OCI-LY3 (cell line): ENCODE measurements around the gene MYOCD.
A peak's percentile ranks its signal among the peaks of the same experiment; 100 is the strongest.

Source experiments
- H2AFZ ChIP-seq: fragments of 200-600, 300-600 bp; shearing (Covaris generic); 2 replicates; pipeline ENCODE4 v1.6.0; 2014; ENCODE audit warnings: antibody characterized with exemption, low read depth, low read length
- H3K27ac ChIP-seq: fragments of 200-600, 300-600 bp; sonication (generic); 2 replicates; pipeline ENCODE4 v1.5.1; 2014; ENCODE audit warnings: mild to moderate bottlenecking, low read length, moderate library complexity, mixed read lengths
- H3K27me3 ChIP-seq: fragments of 200-600, 300-600 bp; sonication (generic); 2 replicates; pipeline ENCODE4 v1.6.1; 2014; ENCODE audit warnings: low read depth, low read length, mixed read lengths
- H3K36me3 ChIP-seq: fragments of 200-600, 300-600 bp; sonication (generic); replicated peaks from 2 replicates; pipeline ENCODE3; 2014; ENCODE audit warnings: low read depth, low read length, mixed read lengths
- H3K4me1 ChIP-seq: fragments of 300-600, 200-600 bp; sonication (generic); 2 replicates; pipeline ENCODE4 v1.6.1; 2014; ENCODE audit warnings: low read length, mixed read lengths
- H3K4me2 ChIP-seq: fragments of 200-600, 300-600 bp; sonication (generic); 2 replicates; pipeline ENCODE4 v1.6.1; 2014; ENCODE audit warnings: low read length, mixed read lengths
- H3K4me3 ChIP-seq: fragments of 300-600, 200-600 bp; sonication (generic); 2 replicates; pipeline ENCODE4 v1.5.1; 2014; ENCODE audit warnings: antibody characterized with exemption, mild to moderate bottlenecking, low read length, moderate library complexity
- H3K79me2 ChIP-seq: fragments of 300-600, 200-600 bp; shearing (Covaris generic); 2 replicates; pipeline ENCODE4 v1.6.1; 2014; ENCODE audit warnings: mild to moderate bottlenecking, low read length, mixed read lengths
- H3K9ac ChIP-seq: fragments of 300-600, 200-600 bp; shearing (Covaris generic); 2 replicates; pipeline ENCODE4 v1.6.0; 2014; ENCODE audit warnings: mild to moderate bottlenecking, low read length, moderate library complexity
- H3K9me3 ChIP-seq: fragments of 200-600, 300-600 bp; shearing (Covaris generic); 2 replicates; pipeline ENCODE4 v1.6.1; 2014; ENCODE audit warnings: low read length, mixed read lengths; ENCODE audit not compliant: insufficient read depth
- H4K20me1 ChIP-seq: fragments of 200-600, 300-600 bp; sonication (generic); 2 replicates; pipeline ENCODE4 v1.6.1; 2016; ENCODE audit warnings: low read length, mixed read lengths; ENCODE audit not compliant: insufficient read depth
- EZH2phosphoT487 ChIP-seq: fragments of 200-600 bp; shearing (Covaris generic); IDR thresholded peaks from 2 replicates; pipeline ENCODE4 v1.6.1; 2018; ENCODE audit warnings: antibody characterized with exemption, mixed run types, low read depth
- TF ChIP-seq, protein P1 (sequence below): fragments of 200-600, 300-600 bp; sonication (generic); IDR thresholded peaks from 2 replicates; pipeline ENCODE4 v1.5.1; 2014; ENCODE audit warnings: antibody characterized with exemption, low read length, low read depth

The MYOCD gene

GRCh38 chr17:12768255-12768654 lies 102.6 kb downstream of the MYOCD start:
- peaks cover 30% of the 10 kb centered on the region for H3K36me3 ChIP-seq
- TF ChIP-seq, protein P1, sequence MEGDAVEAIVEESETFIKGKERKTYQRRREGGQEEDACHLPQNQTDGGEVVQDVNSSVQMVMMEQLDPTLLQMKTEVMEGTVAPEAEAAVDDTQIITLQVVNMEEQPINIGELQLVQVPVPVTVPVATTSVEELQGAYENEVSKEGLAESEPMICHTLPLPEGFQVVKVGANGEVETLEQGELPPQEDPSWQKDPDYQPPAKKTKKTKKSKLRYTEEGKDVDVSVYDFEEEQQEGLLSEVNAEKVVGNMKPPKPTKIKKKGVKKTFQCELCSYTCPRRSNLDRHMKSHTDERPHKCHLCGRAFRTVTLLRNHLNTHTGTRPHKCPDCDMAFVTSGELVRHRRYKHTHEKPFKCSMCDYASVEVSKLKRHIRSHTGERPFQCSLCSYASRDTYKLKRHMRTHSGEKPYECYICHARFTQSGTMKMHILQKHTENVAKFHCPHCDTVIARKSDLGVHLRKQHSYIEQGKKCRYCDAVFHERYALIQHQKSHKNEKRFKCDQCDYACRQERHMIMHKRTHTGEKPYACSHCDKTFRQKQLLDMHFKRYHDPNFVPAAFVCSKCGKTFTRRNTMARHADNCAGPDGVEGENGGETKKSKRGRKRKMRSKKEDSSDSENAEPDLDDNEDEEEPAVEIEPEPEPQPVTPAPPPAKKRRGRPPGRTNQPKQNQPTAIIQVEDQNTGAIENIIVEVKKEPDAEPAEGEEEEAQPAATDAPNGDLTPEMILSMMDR: no peak
- TF ChIP-seq EZH2phosphoT487: no peak
- peaks cover 38% of the 10 kb centered on the region for H3K4me1 ChIP-seq
- no peaks in the 10 kb centered on the region for H3K79me2 ChIP-seq
- H3K4me3 ChIP-seq: no peak overlapping the region
- no peak overlapping the region for H3K9ac ChIP-seq
- H3K4me2 ChIP-seq: no peak overlapping the region
- H2AFZ ChIP-seq: no peak overlapping the region
- no peaks in the 10 kb centered on the region for H3K9me3 ChIP-seq
- no peaks in the 10 kb centered on the region; the same call in 1 of the 2 replicates for H4K20me1 ChIP-seq
- peak overlapping the region; percentile 26; the same call in 1 of the 2 replicates for H3K27ac ChIP-seq
- H3K27me3 ChIP-seq: no peaks in the 10 kb centered on the region

DNA sequence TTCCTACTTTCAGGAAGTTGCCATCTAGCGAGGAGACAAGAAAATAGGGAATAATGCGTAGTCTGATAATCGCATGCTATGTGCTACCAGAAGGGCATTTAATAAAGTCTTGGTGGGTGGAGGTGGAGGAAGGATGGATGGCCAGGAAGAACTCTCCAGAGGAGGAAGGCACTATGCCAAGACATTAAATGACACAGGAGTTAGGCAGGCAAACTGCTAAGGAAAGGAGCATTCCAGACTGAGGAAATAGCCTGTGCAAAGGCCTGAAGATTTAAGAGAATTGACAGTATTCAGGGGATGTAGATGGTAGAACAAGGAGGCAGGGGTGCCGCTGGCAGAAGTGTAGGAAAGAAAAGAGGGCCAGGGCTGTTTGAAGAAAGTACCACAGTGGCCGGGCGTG lies 104.3 kb downstream of the MYOCD start:
- Histone ChIP-seq H3K27me3 (no peaks in the 10 kb centered on the region), H3K4me1 (peaks cover 36% of the 10 kb centered on the region), H3K9me3 (no peaks in the 10 kb centered on the region), H3K4me2 (no peak overlapping the region), H2AFZ (no peak overlapping the region), H3K9ac (no peak overlapping the region), H4K20me1 (no peaks in the 10 kb centered on the region; the same call in 1 of the 2 replicates), H3K36me3 (peaks cover 14% of the 10 kb centered on the region), H3K27ac (no peak overlapping the region), H3K79me2 (no peaks in the 10 kb centered on the region), H3K4me3 (no peak overlapping the region)
- TF ChIP-seq, protein P1: no peak
- no peak for TF ChIP-seq EZH2phosphoT487

GRCh38 chr17:12773153-12773552 lies 107.5 kb downstream of the MYOCD start:
- peak overlapping the region; percentile 57 for H3K4me2 ChIP-seq
- H3K79me2 ChIP-seq: no peaks in the 10 kb centered on the region
- H3K27me3 ChIP-seq: no peaks in the 10 kb centered on the region
- no peaks in the 10 kb centered on the region for H4K20me1 ChIP-seq
- peak overlapping the region; percentile 34; the same call in 1 of the 2 replicates for H3K9ac ChIP-seq
- TF ChIP-seq, protein P1: no peak
- TF ChIP-seq EZH2phosphoT487: no peak
- H3K9me3 ChIP-seq: no peaks in the 10 kb centered on the region
- H3K4me3 ChIP-seq: peak overlapping the region; percentile 24; the same call in 1 of the 2 replicates
- H2AFZ ChIP-seq: no peak overlapping the region
- peaks cover 27% of the 10 kb centered on the region for H3K4me1 ChIP-seq
- H3K27ac ChIP-seq: peak overlapping the region; percentile 91
- H3K36me3 ChIP-seq: no peaks in the 10 kb centered on the region

GRCh38 chr17:12789075-12789480 lies 123.4 kb downstream of the MYOCD start:
- TF ChIP-seq EZH2phosphoT487: no peak
- TF ChIP-seq, protein P1: no peak

More at GRCh38 chr17:12789075-12789480, 123.4 kb downstream of the MYOCD start:
- H3K36me3 ChIP-seq: no peaks in the 10 kb centered on the region
- H3K9ac ChIP-seq: peak overlapping the region; percentile 77
- peak overlapping the region; percentile 99 for H3K4me3 ChIP-seq
- H4K20me1 ChIP-seq: peaks cover 9% of the 10 kb centered on the region; the same call in 1 of the 2 replicates
- H3K27ac ChIP-seq: 0 out of 2 replicates have a peak overlapping the region, but pooled peaks have one; percentile 0
- peak overlapping the region; percentile 97 for H3K4me2 ChIP-seq
- peaks cover 13% of the 10 kb centered on the region for H3K4me1 ChIP-seq
- no peaks in the 10 kb centered on the region for H3K9me3 ChIP-seq
- peak overlapping the region; percentile 51 for H2AFZ ChIP-seq
- H3K79me2 ChIP-seq: peaks cover 42% of the 10 kb centered on the region
- H3K27me3 ChIP-seq: no peaks in the 10 kb centered on the region
